IPS-20b (cell line): ENCODE data around the gene CTNNA2.
"Not testable (repeated sequence)": the region's sequence is repeated elsewhere in the genome, so short reads cannot be mapped to it uniquely, and the experiment has no call there.

Experiments used
- H3K27ac ChIP-seq: one replicate; pipeline ENCODE4 v1.5.1; 2013; ENCODE audit warnings: low read length
- H3K27me3 ChIP-seq: 2 replicates; pipeline ENCODE4 v1.6.1; 2013; ENCODE audit warnings: mild to moderate bottlenecking, low read length, inconsistent platforms; ENCODE audit not compliant: insufficient read depth
- H3K36me3 ChIP-seq: 2 replicates; pipeline ENCODE4 v1.6.1; 2013; ENCODE audit warnings: low read depth, mild to moderate bottlenecking, inconsistent platforms, low read length, moderate library complexity; ENCODE audit not compliant: insufficient read depth
- H3K4me1 ChIP-seq: 2 replicates; pipeline ENCODE4 v1.6.1; 2013; ENCODE audit warnings: mild to moderate bottlenecking, control low read depth, inconsistent platforms, low read length, moderate library complexity; ENCODE audit not compliant: insufficient read depth
- H3K4me3 ChIP-seq: 2 replicates; pipeline ENCODE4 v1.5.1; 2013; ENCODE audit warnings: mild to moderate bottlenecking, low read length, inconsistent platforms
- H3K9ac ChIP-seq: 2 replicates; pipeline ENCODE4 v1.6.1; 2013; ENCODE audit warnings: low read depth, mild to moderate bottlenecking, inconsistent platforms, low read length, moderate library complexity
- H3K9me3 ChIP-seq: 2 replicates; pipeline ENCODE4 v1.6.1; 2013; ENCODE audit warnings: mild to moderate bottlenecking, low read depth, low read length, inconsistent platforms; ENCODE audit not compliant: insufficient read depth

CTNNA2 gene

GRCh38 chr2:80139001-80139400, 626.1 kb downstream of the CTNNA2 start:
- no peak overlapping the region for H3K9ac ChIP-seq

GRCh38 chr2:80141007-80141726, 628.3 kb downstream of the CTNNA2 start:
- H3K4me3 ChIP-seq = no peak overlapping the region
- no peak overlapping the region for H3K27ac ChIP-seq
- H3K9ac ChIP-seq = no peak overlapping the region
- H3K9me3 ChIP-seq = no peaks in the 10 kb centered on the region
- H3K36me3 ChIP-seq = no peaks in the 10 kb centered on the region
- no peaks in the 10 kb centered on the region for H3K27me3 ChIP-seq
- peaks cover 8% of the 10 kb centered on the region; the same call in 1 of the 2 replicates for H3K4me1 ChIP-seq

More at GRCh38 chr2:80139001-80139400, 626.1 kb downstream of the CTNNA2 start:
- H3K4me1 ChIP-seq = peaks cover 13% of the 10 kb centered on the region; the same call in 1 of the 2 replicates
- no peaks in the 10 kb centered on the region for H3K36me3 ChIP-seq
- no peak overlapping the region for H3K4me3 ChIP-seq
- H3K27me3 ChIP-seq = no peaks in the 10 kb centered on the region
- H3K9me3 ChIP-seq = no peaks in the 10 kb centered on the region
- no peak overlapping the region for H3K27ac ChIP-seq

- H3K27me3 ChIP-seq = no peaks in the 10 kb centered on the region
- H3K9ac ChIP-seq = no peak overlapping the region
- H3K9me3 ChIP-seq = no peaks in the 10 kb centered on the region
- no peak overlapping the region for H3K4me3 ChIP-seq
- H3K4me1 ChIP-seq = no peaks in the 10 kb centered on the region
- H3K27ac ChIP-seq = no peak overlapping the region
- no peaks in the 10 kb centered on the region for H3K36me3 ChIP-seq
Observed at GRCh38 chr2:80145499-80145898, 632.6 kb downstream of the CTNNA2 start.

- not testable (repeated sequence) for H3K27me3 ChIP-seq, H3K27ac ChIP-seq, H3K4me3 ChIP-seq, H3K9me3 ChIP-seq, H3K4me1 ChIP-seq, H3K36me3 ChIP-seq, H3K9ac ChIP-seq
Observed at GRCh38 chr2:80146757-80147156, 633.9 kb downstream of the CTNNA2 start.

- Histone ChIP-seq H3K4me3 (no peak overlapping the region), H3K36me3 (no peaks in the 10 kb centered on the region), H3K27ac (no peak overlapping the region), H3K27me3 (no peaks in the 10 kb centered on the region), H3K4me1 (no peaks in the 10 kb centered on the region), H3K9me3 (no peaks in the 10 kb centered on the region), H3K9ac (no peak overlapping the region)
Observed at GRCh38 chr2:80147690-80148089, 634.8 kb downstream of the CTNNA2 start.

GRCh38 chr2:80148906-80149305, 636.1 kb downstream of the CTNNA2 start:
- peaks cover 3% of the 10 kb centered on the region; the same call in 1 of the 2 replicates for H3K4me1 ChIP-seq
- H3K36me3 ChIP-seq = no peaks in the 10 kb centered on the region
- H3K9ac ChIP-seq = no peak overlapping the region
- no peaks in the 10 kb centered on the region for H3K27me3 ChIP-seq
- no peak overlapping the region for H3K4me3 ChIP-seq
- no peaks in the 10 kb centered on the region for H3K9me3 ChIP-seq
- no peak overlapping the region for H3K27ac ChIP-seq

- H3K4me1 ChIP-seq = peaks cover 3% of the 10 kb centered on the region; the same call in 1 of the 2 replicates
- no peak overlapping the region for H3K9ac ChIP-seq
- no peak overlapping the region for H3K27ac ChIP-seq
- H3K9me3 ChIP-seq = no peaks in the 10 kb centered on the region
- no peaks in the 10 kb centered on the region for H3K27me3 ChIP-seq
- H3K4me3 ChIP-seq = no peak overlapping the region
- no peaks in the 10 kb centered on the region for H3K36me3 ChIP-seq
Observed at GRCh38 chr2:80149991-80150390, 637.1 kb downstream of the CTNNA2 start.

GRCh38 chr2:80151248-80151647, 638.4 kb downstream of the CTNNA2 start:
- Histone ChIP-seq H3K4me1 (peaks cover 3% of the 10 kb centered on the region; the same call in 1 of the 2 replicates), H3K27ac (no peak overlapping the region), H3K4me3 (no peak overlapping the region), H3K9ac (no peak overlapping the region), H3K9me3 (no peaks in the 10 kb centered on the region), H3K27me3 (no peaks in the 10 kb centered on the region), H3K36me3 (no peaks in the 10 kb centered on the region)

- no peak overlapping the region for H3K4me3 ChIP-seq
- H3K9me3 ChIP-seq = no peaks in the 10 kb centered on the region
- no peak overlapping the region for H3K9ac ChIP-seq
- H3K4me1 ChIP-seq = peaks cover 3% of the 10 kb centered on the region; the same call in 1 of the 2 replicates
- no peaks in the 10 kb centered on the region for H3K27me3 ChIP-seq
- H3K27ac ChIP-seq = no peak overlapping the region
- no peaks in the 10 kb centered on the region for H3K36me3 ChIP-seq
Observed at GRCh38 chr2:80151651-80152050, 638.8 kb downstream of the CTNNA2 start.

GRCh38 chr2:80153151-80153550, 640.3 kb downstream of the CTNNA2 start:
- Histone ChIP-seq H3K4me1 (peaks cover 3% of the 10 kb centered on the region; the same call in 1 of the 2 replicates), H3K9ac (no peak overlapping the region), H3K9me3 (no peaks in the 10 kb centered on the region), H3K36me3 (no peaks in the 10 kb centered on the region), H3K27me3 (no peaks in the 10 kb centered on the region), H3K4me3 (no peak overlapping the region), H3K27ac (no peak overlapping the region)

- Histone ChIP-seq H3K9me3 (no peaks in the 10 kb centered on the region), H3K9ac (no peak overlapping the region), H3K36me3 (no peaks in the 10 kb centered on the region)
Observed at GRCh38 chr2:80153768-80154167, 640.9 kb downstream of the CTNNA2 start.

GRCh38 chr2:80154231-80154915, 641.5 kb downstream of the CTNNA2 start:
- H3K27me3 ChIP-seq = no peaks in the 10 kb centered on the region
- H3K9ac ChIP-seq = no peak overlapping the region
- no peaks in the 10 kb centered on the region for H3K36me3 ChIP-seq
- no peak overlapping the region for H3K4me3 ChIP-seq
- H3K9me3 ChIP-seq = no peaks in the 10 kb centered on the region
- H3K27ac ChIP-seq = no peak overlapping the region
- peaks cover 3% of the 10 kb centered on the region; the same call in 1 of the 2 replicates for H3K4me1 ChIP-seq

More at GRCh38 chr2:80153768-80154167, 640.9 kb downstream of the CTNNA2 start:
- peaks cover 3% of the 10 kb centered on the region; the same call in 1 of the 2 replicates for H3K4me1 ChIP-seq
- H3K4me3 ChIP-seq = no peak overlapping the region
- no peaks in the 10 kb centered on the region for H3K27me3 ChIP-seq
- no peak overlapping the region for H3K27ac ChIP-seq
